HepG2 (cell line): ENCODE results near the gene STAB2. TPM values are rescaled to one million over a fixed set of nuclear protein-coding genes. Genes with fewer than 3 reads are reported as not detected.

Source experiments
- ATAC-seq: fragments of 200-7000 bp; cut with Tn5 transposase; 3 replicates; pipeline ENCODE4 v1.9.1; 2020; ENCODE audit warnings: mild to moderate bottlenecking, moderate library complexity
- BruUV-seq: library from RNA; stranded (reverse); fragments of 400-500 nt; replicated peaks from 2 replicates; lab custom pipeline; 2021; lab: Mats Ljungman, UMichigan
- CTCF ChIA-PET: fragments of 300-600 bp; formaldehyde crosslinking; extraction: SDS; loops from one replicate; lab custom pipeline; 2021; ENCODE audit warnings: low total read pairs, inconsistent platforms, low intra/inter-chr PET ratio; lab: Yijun Ruan, JAX
- POLR2A ChIA-PET: fragments of 350-600 bp; sonication (Branson Sonifier 250); formaldehyde crosslinking; loops from one replicate; lab custom pipeline; 2020; ENCODE audit warnings: antibody characterized with exemption, inconsistent platforms; lab: Yijun Ruan, JAX
- DNase-seq: peaks from one replicate; pipeline ENCODE4 v3.0.0-alpha.2; 2015; ENCODE audit warnings: low spot score
- FAIRE-seq: peaks from 3 replicates; lab custom pipeline; 2011; peaks lifted over from hg19 to GRCh38; lab: Jason Lieb, UNC
- H2AFZ ChIP-seq: one replicate; pipeline ENCODE4 v1.6.1; 2011; ENCODE audit warnings: low read length, inconsistent platforms
- H3K27ac ChIP-seq: fragments of 300-600 bp; 3 replicates; pipeline ENCODE4 v1.8.0; 2011; ENCODE audit warnings: mixed run types, mild to moderate bottlenecking, mixed read lengths, low read length, inconsistent platforms; ENCODE audit not compliant: insufficient read depth; ENCODE audit errors: extremely low read length
- H3K27me3 ChIP-seq, 2 experiments: fragments of 200-600 bp in 1 of 2; 2 replicates in 1 of 2; 3 replicates in 1 of 2; pipeline versions ENCODE4 v1.6.0 to v1.8.0; 2011; ENCODE audit warnings: low read length in 2 of 2, mild to moderate bottlenecking in 2 of 2, moderate library complexity in 2 of 2, inconsistent platforms in 1 of 2; ENCODE audit not compliant: insufficient read depth in 2 of 2, control insufficient read depth in 1 of 2
- H3K36me3 ChIP-seq, 2 experiments: fragments of 200-600 bp in 1 of 2; replicated peaks in 1 of 2; 2 replicates in 1 of 2; 3 replicates in 1 of 2; pipeline versions ENCODE4 v1.5.1 to v1.8.0; 2011; ENCODE audit warnings: low read length in 2 of 2, inconsistent platforms in 1 of 2; ENCODE audit not compliant: insufficient read depth in 2 of 2, control insufficient read depth in 1 of 2
- H3K4me1 ChIP-seq: 2 replicates; pipeline ENCODE4 v1.5.1; 2012; ENCODE audit warnings: low read length, inconsistent platforms; ENCODE audit not compliant: insufficient read depth
- H3K4me2 ChIP-seq: 2 replicates; pipeline ENCODE4 v1.6.0; 2011; ENCODE audit warnings: low read depth, low read length, inconsistent platforms
- H3K4me3 ChIP-seq, 3 experiments: fragments of 200-600 bp in 1 of 3; sonication (generic), shearing (Covaris generic) in 1 of 3; replicated peaks in 1 of 3; 2 replicates each; pipeline ENCODE4 v1.5.1; 2011 to 2016; ENCODE audit warnings: low read length in 3 of 3, inconsistent platforms in 2 of 3, low read depth in 2 of 3, mild to moderate bottlenecking in 2 of 3, control low read depth in 1 of 3, mixed read lengths in 1 of 3; ENCODE audit not compliant: insufficient read depth in 1 of 3
- H3K79me2 ChIP-seq: one replicate; pipeline ENCODE4 v1.6.1; 2011; ENCODE audit warnings: low read length, inconsistent platforms; ENCODE audit not compliant: insufficient read depth
- H3K9ac ChIP-seq: 2 replicates; pipeline ENCODE4 v1.6.0; 2011; ENCODE audit warnings: mild to moderate bottlenecking, low read depth, low read length, inconsistent platforms; ENCODE audit not compliant: insufficient read depth
- H3K9me3 ChIP-seq: 2 replicates; pipeline ENCODE4 v1.5.1; 2012; ENCODE audit warnings: mild to moderate bottlenecking, low read length
- H4K20me1 ChIP-seq: 2 replicates; pipeline ENCODE4 v1.6.0; 2011; ENCODE audit warnings: inconsistent platforms, mild to moderate bottlenecking, low read length, moderate library complexity; ENCODE audit not compliant: insufficient read depth
- BATF2 ChIP-seq: sonication (generic); formaldehyde crosslinking; IDR thresholded peaks from 2 replicates; pipeline ENCODE4 v1.8.0; 2022; ENCODE audit warnings: mild to moderate bottlenecking, missing genetic modification reagents, moderate library complexity
- EP300 ChIP-seq, 3 experiments: sonication (generic) in 1 of 3; formaldehyde crosslinking in 1 of 3; IDR thresholded peaks; 2 replicates each; pipeline versions ENCODE4 v1.5.1 to v1.6.1; 2011 to 2020; ENCODE audit warnings: low read depth in 2 of 3, low read length in 2 of 3, borderline replicate concordance in 1 of 3, improper control_type of control experiment in 1 of 3, mild to moderate bottlenecking in 1 of 3, missing genetic modification reagents in 1 of 3, moderate library complexity in 1 of 3
- HHEX ChIP-seq: IDR thresholded peaks from 2 replicates; pipeline ENCODE4 v1.6.1; 2016; ENCODE audit warnings: control low read depth
- RXRB ChIP-seq: IDR thresholded peaks from 2 replicates; pipeline ENCODE4 v1.6.1; 2016; ENCODE audit warnings: borderline replicate concordance, missing genetic modification reagents, missing compliant biosample characterization
- SOX6 ChIP-seq, 2 experiments: fragments of 450-650 bp in 1 of 2; sonication (generic) in 1 of 2; formaldehyde crosslinking in 1 of 2; IDR thresholded peaks; 2 replicates each; pipeline versions ENCODE4 v1.4.0 to v1.6.1; 2017 to 2020; ENCODE audit warnings: antibody characterized with exemption in 1 of 2, mild to moderate bottlenecking in 1 of 2, missing genetic modification reagents in 1 of 2
- TP53 ChIP-seq: sonication (generic); formaldehyde crosslinking; conservative IDR thresholded peaks from 2 replicates; pipeline ENCODE4 v1.4.0; 2020; ENCODE audit warnings: missing genetic modification reagents
- ZNF253 ChIP-seq: sonication (generic); formaldehyde crosslinking; IDR thresholded peaks from 2 replicates; pipeline ENCODE4 v1.8.0; 2022; ENCODE audit warnings: mild to moderate bottlenecking, missing genetic modification reagents, borderline replicate concordance
- ZNF3 ChIP-seq: IDR thresholded peaks from 2 replicates; pipeline ENCODE4 v1.7.0; 2017; ENCODE audit warnings: inconsistent platforms
- ZZZ3 ChIP-seq: sonication (generic); formaldehyde crosslinking; IDR thresholded peaks from 2 replicates; pipeline ENCODE4 v1.4.0; 2020; ENCODE audit warnings: missing genetic modification reagents, mild to moderate bottlenecking, borderline replicate concordance
- WGBS: methylation state at CpG from one replicate; pipeline ENCODE4 v1.1.6; 2017; ENCODE audit warnings: low lambda C conversion rate; 5-methylcytosine and 5-hydroxymethylcytosine counted together
- in situ Hi-C: cut with HindIII; loops from 2 replicates; pipeline ENCODE4 v1.10.0; 2017; ENCODE audit warnings: low pct_unique_long_range_greater_than_20kb; ENCODE audit not compliant: extremely low pct_ligation_motif_present
- intact Hi-C: fragments of 100-400 bp; cut with micrococcal nuclease; formaldehyde crosslinking; loops from one replicate; pipeline ENCODE4 v1.10.0; 2022; ENCODE audit not compliant: unreplicated experiment
- polyA plus RNA-seq, 8 experiments: library from polyadenylated mRNA; depleted of rRNA in 3 of 8; stranded (reverse) in 7 of 8; unstranded in 1 of 8; fragments of >200 nt; fragmentation: Illumina TruSeq in 4 of 8; extraction: Trizol in 4 of 8; gene quantifications; 2 replicates each; pipeline versions ENCODE4 v1.2.1 to v1.2.3, GENCODE V29; 2011 to 2016; ENCODE audit warnings: low read depth in 4 of 8, missing spikeins in 1 of 8, mixed read lengths in 1 of 8; ENCODE audit not compliant: insufficient read depth in 1 of 8
- total RNA-seq, 5 experiments: library from RNA; depleted of rRNA; stranded (reverse); fragments of >200 nt; fragmentation: Illumina TruSeq; extraction: Trizol; gene quantifications; 2 replicates each; pipeline ENCODE4 v1.2.3, GENCODE V29; 2016; ENCODE audit warnings: low read depth in 1 of 5

The STAB2 gene
- total and polyA plus RNA-seq, 2 of the 13 experiments (the other 11 are each of a cell fraction or from before 2014, with no cell fraction given) = not detected

DNA sequence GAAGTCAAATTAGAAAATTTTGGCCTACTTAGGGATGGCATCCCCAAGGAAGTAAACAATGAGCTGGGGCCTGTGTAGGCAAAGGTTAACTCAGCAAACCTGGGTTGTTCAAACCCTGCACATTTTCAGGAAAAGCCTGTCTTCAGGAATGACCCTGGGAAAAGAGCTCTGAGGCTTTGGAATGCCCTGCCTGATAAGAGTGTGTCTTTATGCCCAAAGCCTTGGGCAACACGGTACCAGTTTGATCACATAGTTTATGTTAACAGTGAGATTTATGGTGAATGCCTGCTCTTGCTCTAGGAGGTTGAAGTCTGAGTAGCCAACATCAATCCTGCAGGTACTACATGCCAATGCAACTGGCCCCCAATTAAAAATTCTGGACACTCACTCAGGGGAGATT lies 28.2 kb upstream of the STAB2 start:
- no peak overlapping the region for H3K4me3 ChIP-seq
- intact Hi-C loops = no loop called here
- H3K79me2 ChIP-seq = no peaks in the 10 kb centered on the region
- H3K4me1 ChIP-seq = no peaks in the 10 kb centered on the region
- H3K9me3 ChIP-seq = no peaks in the 10 kb centered on the region
- FAIRE-seq = no peak
- no peak overlapping the region for H3K27ac ChIP-seq
- H3K36me3 ChIP-seq = no peaks in the 10 kb centered on the region
- H3K4me2 ChIP-seq = no peak overlapping the region
- ChIA-PET CTCF (no interaction called here), POLR2A (no interaction called here)
- WGBS = 67% methylated on average over 1 of the region's 1 CpG
- H2AFZ ChIP-seq = no peak overlapping the region
- ATAC-seq = no peak
- H3K9ac ChIP-seq = no peak overlapping the region
- no peak for TF ChIP-seq TP53 (CRISPR knock-in tag)
- TF ChIP-seq HHEX (CRISPR knock-in tag) = no peak
- no peak for TF ChIP-seq RXRB (CRISPR knock-in tag)
- no peak for TF ChIP-seq BATF2 (CRISPR knock-in tag)
- TF ChIP-seq ZNF253 = no peak
- no peak for TF ChIP-seq EP300 (IDR thresholded peaks at IDR 0.05; ENCODE audit: low read depth in 2 of 2, low read length in 2 of 2)
- TF ChIP-seq EP300 (CRISPR knock-in tag; IDR thresholded peaks at IDR 0.05; ENCODE audit: borderline replicate concordance) = no peak
- TF ChIP-seq ZNF3 (CRISPR knock-in tag) = no peak
- TF ChIP-seq ZZZ3 = no peak
- TF ChIP-seq SOX6 (IDR thresholded peaks at IDR 0.05) = no peak
- TF ChIP-seq SOX6 (CRISPR knock-in tag; IDR thresholded peaks at IDR 0.05) = no peak
- H3K27me3 ChIP-seq = no peaks in the 10 kb centered on the region
- H4K20me1 ChIP-seq = no peaks in the 10 kb centered on the region
- no TSS peak for BruUV-seq
- in situ Hi-C loops = no loop called here
- DNase-seq = no peak
